ENCODE data around the gene BNC2. TPM values are rescaled to one million over a fixed set of nuclear protein-coding genes. Genes with fewer than 3 reads are reported as not detected.

BNC2 gene
- total and polyA plus RNA-seq, 2 of the 4 experiments (the other 2 are of a cell fraction), result 15.5 to 45.2 TPM

GRCh38 chr9:16527573-16527972 is 342.9 kb downstream of the BNC2 start:
- no peak for TF ChIP-seq MXI1 (IDR thresholded peaks at IDR 0.05; ENCODE audit: borderline replicate concordance, low read depth, low read length)
- H3K9ac ChIP-seq (ENCODE audit: low read depth, low read length), result no peak overlapping the region
- ATAC-seq (ENCODE audit: low read depth) (no peak), DNase-seq (no peak)
- 100% methylated on average over 3 of the region's 9 CpGs; no CpG with 5 or more reads in 1 of the 2 experiments for WGBS, 2 experiments (ENCODE audit: extremely low coverage in 2 of 2, insufficient read length in 1 of 2)
- no peak overlapping the region for H4K91ac ChIP-seq (ENCODE audit: insufficient read depth, low read depth, low read length)
- H4K20me1 ChIP-seq (ENCODE audit: insufficient read depth, low read length), result no peaks in the 10 kb centered on the region
- no peak overlapping the region for H3K56ac ChIP-seq (ENCODE audit: extremely low read depth, insufficient read depth, low read length)
- H2AK5ac ChIP-seq (ENCODE audit: low read depth, low read length), result no peak overlapping the region
- in situ Hi-C loops (cut with MboI; ENCODE audit: low sequenced_read_pairs) (no loop called here), dilution Hi-C loops (cut with HindIII; ENCODE audit: low sequenced_read_pairs, unreplicated experiment) (no loop called here), intact Hi-C loops (cut with micrococcal nuclease) (no loop called here)
- ChIA-PET CTCF (interaction anchor here (0.6 kb wide), 1 partner anchor 732 kb away, joined by 3 read pairs; no protein-coding TSS in a partner anchor), POLR2A (ENCODE audit: unreplicated experiment) (no interaction called here)
- no peak overlapping the region for H4K8ac ChIP-seq (ENCODE audit: low read depth in 2 of 2, low read length in 2 of 2)
- H2BK5ac ChIP-seq (ENCODE audit: low read depth, low read length, poor library complexity, severe bottlenecking), result no peak overlapping the region
- no peak overlapping the region for H3K14ac ChIP-seq (replicated peaks; ENCODE audit: low read depth, low read length)
- H4K5ac ChIP-seq (ENCODE audit: low read depth, low read length), result no peak overlapping the region
- no peak overlapping the region; the same call in 2 of the 3 replicates for H2BK15ac ChIP-seq (ENCODE audit: low read depth, low read length)
- H2AK9ac ChIP-seq (replicated peaks; ENCODE audit: low read depth, low read length, poor library complexity), result no peak overlapping the region
- peaks cover 9 to 32% of the 10 kb centered on the region in 2 experiments for H3K79me1 ChIP-seq (ENCODE audit: low read depth in 1 of 2, low read length in 2 of 2)
- H3K9me3 ChIP-seq (ENCODE audit: control insufficient read depth, insufficient read depth, low read length), result no peaks in the 10 kb centered on the region
- no peaks in the 10 kb centered on the region for H3K27me3 ChIP-seq (ENCODE audit: control insufficient read depth, insufficient read depth, low read length)
- H3K4me2 ChIP-seq (ENCODE audit: low read depth, low read length), result no peak overlapping the region
- BruUV-seq (replicated peaks), result no TSS peak
- H3K4me3 ChIP-seq (ENCODE audit: insufficient read depth, low read depth, low read length), result no peak overlapping the region
- H3K4ac ChIP-seq (ENCODE audit: low read depth, low read length), result no peak overlapping the region
- no peak overlapping the region for H3K27ac ChIP-seq (ENCODE audit: insufficient read depth, low read length)
- H2BK20ac ChIP-seq (ENCODE audit: low read depth, low read length), result no peak overlapping the region
- H3K4me1 ChIP-seq (ENCODE audit: control insufficient read depth, insufficient read depth, low read length), result peaks cover 10% of the 10 kb centered on the region
- peaks cover 3% of the 10 kb centered on the region for H3K9me1 ChIP-seq (ENCODE audit: insufficient read depth, low read length)
- H3K18ac ChIP-seq (ENCODE audit: low read depth, low read length), result no peak overlapping the region
- H2AFZ ChIP-seq (replicated peaks; ENCODE audit: low read length, poor library complexity), result no peak overlapping the region
- H2BK120ac ChIP-seq (ENCODE audit: low read depth, low read length), result no peak overlapping the region
- H3K23ac ChIP-seq (ENCODE audit: low read depth, low read length), result no peak overlapping the region
- H3K36me3 ChIP-seq (ENCODE audit: control insufficient read depth, insufficient read depth, low read length), result no peaks in the 10 kb centered on the region; the same call in 1 of the 2 replicates
